Measurements from ENCODE around the gene CCDC71.

CCDC71 gene

GRCh38 chr3:49171119-49171774 lies 5.1 kb upstream of the CCDC71 start, which contains the start of gene KLHDC8B:
Gene KLHDC8B (plus strand): TSS chr3:49171598. CDS start chr3:49172770, 1,172 bp downstream.
- CTCF ChIA-PET: interaction anchor here (0.6 to 1.7 kb wide), 19 partner anchors 8 to 373 kb away, joined by 3 to 8 read pairs (median 3); partner anchors contain the start of genes LAMB2, USP19 and USP4
- H3K4me1 ChIP-seq (ENCODE audit: control insufficient read depth, insufficient read depth, low read length): peaks cover 7% of the 10 kb centered on the region
- POLR2A ChIA-PET: interaction anchor here (0.7 to 1.6 kb wide), 7 partner anchors 9 to 241 kb away, joined by 3 to 9 read pairs (median 4); partner anchors contain the start of genes IMPDH2, RHOA, TCTA and USP19
- H3K9me3 ChIP-seq (ENCODE audit: control insufficient read depth, insufficient read depth, low read depth, low read length): no peaks in the 10 kb centered on the region
- peak within 1 kb of the TSS; percentile 58; the same call in 1 of the 2 replicates for H3K27ac ChIP-seq (ENCODE audit: extremely low read depth, low read depth, low read length)
- H3K36me3 ChIP-seq (ENCODE audit: control insufficient read depth in 2 of 2, insufficient read depth in 1 of 2, low read length in 2 of 2): peaks cover 0 to 27% of the 10 kb centered on the region in 2 experiments; a peak in 1 of 3 replicates
- H3K4me3 ChIP-seq (ENCODE audit: low read depth, low read length): peak within 1 kb of the TSS; percentile 62
- peak; percentile 71; the same call in 1 of the 2 replicates for TF ChIP-seq ZNF692 (tag by site-specific recombination; IDR thresholded peaks at IDR 0.05)
- no peak for TF ChIP-seq MZF1 (tag by site-specific recombination; IDR thresholded peaks at IDR 0.05; ENCODE audit: borderline replicate concordance)
- peak; percentile 92 for TF ChIP-seq ZNF501 (tag by site-specific recombination; IDR thresholded peaks at IDR 0.05)
- TF ChIP-seq WT1 (tag by site-specific recombination; IDR thresholded peaks at IDR 0.05): peak; percentile 70
- peak; percentile 94 for TF ChIP-seq ZNF335 (tag by site-specific recombination; conservative IDR thresholded peaks at IDR 0.05)
- TF ChIP-seq SCRT1 (tag by site-specific recombination; IDR thresholded peaks at IDR 0.05; ENCODE audit: borderline replicate concordance): no peak
- 0 out of 2 replicates have a peak, but pooled peaks have one; percentile 20 for TF ChIP-seq ZNF391 (tag by site-specific recombination; IDR thresholded peaks at IDR 0.05; ENCODE audit: borderline replicate concordance, low read depth)
- peak; percentile 78 for TF ChIP-seq PATZ1 (tag by site-specific recombination; IDR thresholded peaks at IDR 0.05)
- peak; percentile 75; the same call in 1 of the 2 replicates for TF ChIP-seq ZFP69B (tag by site-specific recombination; IDR thresholded peaks at IDR 0.05)
- TF ChIP-seq BCL6B (tag by site-specific recombination; IDR thresholded peaks at IDR 0.05): no peak
- peak; percentile 91 for TF ChIP-seq ZEB2 (tag by site-specific recombination; IDR thresholded peaks at IDR 0.05)
- TF ChIP-seq ZNF2 (tag by site-specific recombination; IDR thresholded peaks at IDR 0.05): 0 out of 2 replicates have a peak, but pooled peaks have one; percentile 44
- no peak for TF ChIP-seq PBX3 (CRISPR knock-in tag; IDR thresholded peaks at IDR 0.05)
- TF ChIP-seq ZNF138 (tag by site-specific recombination; IDR thresholded peaks at IDR 0.05; ENCODE audit: borderline replicate concordance): no peak
- TF ChIP-seq SP3 (tag by site-specific recombination; IDR thresholded peaks at IDR 0.05): peak; percentile 88
- TF ChIP-seq ZNF24 (tag by site-specific recombination; IDR thresholded peaks at IDR 0.05): no peak
- TF ChIP-seq KLF8 (tag by site-specific recombination; IDR thresholded peaks at IDR 0.05): peak; percentile 73; the same call in 1 of the 2 replicates
- no peak for TF ChIP-seq SCRT2 (tag by site-specific recombination; IDR thresholded peaks at IDR 0.05)
- TF ChIP-seq KLF7 (tag by site-specific recombination; IDR thresholded peaks at IDR 0.05; ENCODE audit: borderline replicate concordance): peak; percentile 71; the same call in 1 of the 2 replicates
- TF ChIP-seq ZBTB11 (tag by site-specific recombination; conservative IDR thresholded peaks at IDR 0.05; ENCODE audit: low read depth): peak; percentile 41; the same call in 1 of the 2 replicates
- peak; percentile 71; the same call in 1 of the 2 replicates for TF ChIP-seq ZBTB20 (tag by site-specific recombination; IDR thresholded peaks at IDR 0.05)
- TF ChIP-seq ZNF660 (tag by site-specific recombination; IDR thresholded peaks at IDR 0.05): peak; percentile 49; the same call in 1 of the 2 replicates
- TF ChIP-seq BCL11A (tag by site-specific recombination; IDR thresholded peaks at IDR 0.05; ENCODE audit: low read depth): 0 out of 2 replicates have a peak, but pooled peaks have one; percentile 15
- no peak; the same call in 1 of the 2 replicates for TF ChIP-seq ZNF777 (tag by site-specific recombination; IDR thresholded peaks at IDR 0.05; ENCODE audit: borderline replicate concordance)
- no peak for TF ChIP-seq ZNF530 (tag by site-specific recombination; IDR thresholded peaks at IDR 0.05; ENCODE audit: low read depth)
- TF ChIP-seq ZSCAN4 (tag by site-specific recombination; IDR thresholded peaks at IDR 0.05): no peak; the same call in 1 of the 2 replicates

All from HEK293 (cell line).